Mucosa of descending colon (tissue), 3 donors: ENCODE data around the gene IQCE. TPM values are rescaled to one million over a fixed set of nuclear protein-coding genes. Genes with fewer than 3 reads are reported as not detected.
"Not testable (repeated sequence)": the region's sequence is repeated elsewhere in the genome, so short reads cannot be mapped to it uniquely, and the experiment has no call there.

Experiments used
- ATAC-seq: fragments of 200-7000 bp; cut with Tn5 transposase; one replicate; pipeline ENCODE4 v1.9.1; 2020; ENCODE audit warnings: mild to moderate bottlenecking, moderate library complexity
- DNase-seq, 3 donors: peaks; one replicate each; pipeline ENCODE4 v3.0.0-alpha.2; 2020
- H3K36me3 ChIP-seq: fragments of 200-600 bp; one replicate; pipeline ENCODE4 v1.8.0; 2021; ENCODE audit warnings: low read depth, mild to moderate bottlenecking
- H3K4me1 ChIP-seq: fragments of 200-600 bp; one replicate; pipeline ENCODE4 v1.8.0; 2021; ENCODE audit warnings: low read depth, mild to moderate bottlenecking
- H3K4me3 ChIP-seq: fragments of 200-600 bp; one replicate; pipeline ENCODE4 v1.8.0; 2021; ENCODE audit warnings: mild to moderate bottlenecking
- H3K9me3 ChIP-seq: fragments of 200-600 bp; one replicate; pipeline ENCODE4 v1.8.0; 2021; ENCODE audit warnings: mild to moderate bottlenecking
- CTCF ChIP-seq: fragments of 200-600 bp; IDR thresholded peaks from one replicate; pipeline ENCODE4 v1.8.0; 2022; ENCODE audit warnings: antibody characterized with exemption, mild to moderate bottlenecking
- intact Hi-C, 2 donors: fragments of 100-400 bp; cut with DNase I in 1 of 2; cut with micrococcal nuclease in 1 of 2; formaldehyde crosslinking; loops; one replicate each; pipeline versions ENCODE4 v1.11.0 to v1.11.1; 2022; cut with DNase I, micrococcal nuclease
- total RNA-seq, 3 donors: library from RNA; stranded (reverse); fragmentation: NEBNext Ultra II Directional in 2 of 3; extraction: Animal tissue kit (Norgen Biotek cat#: 25700) in 2 of 3; gene quantifications; one replicate each; pipeline versions ENCODE4 v1.2.1 to v1.2.4, GENCODE V29; 2021 to 2023
- donor health status: DM: no; HTN: no; CAD: no; lungs with moderate emphysema.
- donor health status: DM: no; HTN: no; CAD: no.
- donor health status: DM: no; HTN: yes; CAD: no.

Gene IQCE
- total RNA-seq, 3 donors from 2014 or later: 27.9 to 41.2 (median 35.9) TPM

- ATAC-seq (peak; percentile 90), DNase-seq (peak; percentile 98 to 99 (median 99))
- Histone ChIP-seq H3K4me1 (peaks cover 24% of the 10 kb centered on the region), H3K9me3 (no peaks in the 10 kb centered on the region), H3K36me3 (no peaks in the 10 kb centered on the region), H3K4me3 (peak within 1 kb of the TSS; percentile 65)
- intact Hi-C loops: no loop called here
- TF ChIP-seq CTCF: peak; percentile 22
These were observed 3.4 kb upstream of the IQCE start, which contains the start of gene BRAT1 for GRCh38 chr7:2555121-2556052. BRAT1 (minus strand) TSS chr7:2555524; CDS start chr7:2554431, 1,093 bp downstream.

DNA sequence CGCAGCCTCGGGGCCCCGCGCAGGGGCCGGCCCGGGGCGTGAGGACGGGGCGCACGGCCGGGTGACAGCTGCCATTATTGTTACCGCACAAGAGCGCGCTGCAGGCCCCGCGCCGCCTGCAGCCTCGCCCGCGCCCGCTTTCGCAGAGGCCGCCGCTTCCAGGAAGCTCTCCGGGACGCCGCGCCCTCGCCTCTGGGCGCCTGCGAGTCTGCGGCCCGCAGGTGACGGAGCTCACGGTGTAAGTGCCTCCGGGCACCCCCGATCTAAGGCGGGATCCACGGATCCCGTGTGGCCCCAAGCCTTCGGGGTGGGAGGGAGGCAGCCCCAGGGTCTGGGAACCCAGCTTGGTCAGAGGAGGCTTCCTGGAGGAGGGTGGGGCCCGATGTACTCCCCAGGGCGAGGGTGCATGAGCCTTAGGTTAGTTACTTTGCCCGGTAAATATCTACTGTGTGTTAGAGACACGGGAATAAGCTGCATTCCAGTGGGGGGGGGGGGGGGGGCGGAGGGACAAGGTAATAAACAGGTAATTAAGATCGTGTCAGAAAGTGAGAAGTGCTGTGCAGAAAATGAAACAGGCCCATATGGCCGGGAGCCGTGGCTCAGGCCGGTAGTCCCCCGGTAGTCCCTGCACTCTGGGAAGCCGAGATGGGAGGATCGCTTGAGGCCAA is 638 bp downstream of the IQCE start:
- intact Hi-C loops: no loop called here
- no peaks in the 10 kb centered on the region for H3K9me3 ChIP-seq
- TF ChIP-seq CTCF: no peak

GRCh38 chr7:2563955-2564354 is 5.2 kb downstream of the IQCE start:
- H3K4me3 ChIP-seq, H3K9me3 ChIP-seq, DNase-seq, intact Hi-C loops, H3K36me3 ChIP-seq, ATAC-seq: not testable (repeated sequence)
- H3K4me1 ChIP-seq: peaks cover 19% of the 10 kb centered on the region

More for the DNA sequence above, 638 bp downstream of the IQCE start:
- Histone ChIP-seq H3K36me3 (no peaks in the 10 kb centered on the region), H3K4me1 (peaks cover 28% of the 10 kb centered on the region), H3K4me3 (peak overlapping the region; percentile 92)
- DNase-seq (peak; percentile 53 to 76 (median 76)), ATAC-seq (peak; percentile 49)

DNA sequence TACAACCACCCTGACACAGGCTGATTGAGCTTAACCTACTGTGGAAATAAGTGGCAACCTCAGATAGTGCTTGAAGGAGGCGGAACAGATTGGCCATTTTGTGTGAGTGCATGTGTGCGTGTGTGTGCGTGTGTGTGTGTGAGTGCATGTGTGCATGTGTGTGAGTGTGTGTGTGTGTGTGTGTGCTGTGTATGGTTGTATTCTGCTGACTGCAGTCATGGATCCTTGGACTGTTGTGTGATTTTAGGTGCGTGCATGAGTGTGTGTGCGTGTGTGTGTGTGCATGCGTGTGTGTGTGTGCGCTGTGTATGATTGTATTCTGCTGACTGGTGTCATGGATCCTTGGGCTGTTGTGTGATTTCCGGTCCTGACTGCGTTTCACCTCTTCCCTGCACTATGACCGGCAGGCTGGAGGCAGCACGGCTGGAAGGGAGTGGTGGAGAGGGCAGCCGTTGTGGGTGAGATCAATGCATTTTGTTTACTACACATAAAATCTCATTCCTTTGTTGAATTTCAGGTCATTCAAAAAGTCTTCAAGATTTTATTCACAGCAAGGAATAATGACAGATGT is 6.3 kb downstream of the IQCE start:
- DNase-seq (peak in 2 of 3 donors; percentile 61 to 71), ATAC-seq (peak; percentile 92)
- intact Hi-C loops: no loop called here
- peaks cover 16% of the 10 kb centered on the region for H3K4me1 ChIP-seq
- H3K9me3 ChIP-seq: no peaks in the 10 kb centered on the region
- no peaks in the 10 kb centered on the region for H3K36me3 ChIP-seq
- H3K4me3 ChIP-seq: no peak overlapping the region
- no peak for TF ChIP-seq CTCF

- Histone ChIP-seq H3K36me3 (no peaks in the 10 kb centered on the region), H3K9me3 (no peaks in the 10 kb centered on the region), H3K4me1 (peaks cover 7% of the 10 kb centered on the region), H3K4me3 (no peak overlapping the region)
- ATAC-seq (no peak), DNase-seq (no peak)
- TF ChIP-seq CTCF: no peak
- intact Hi-C loops: no loop called here
These were observed 7.6 kb downstream of the IQCE start for GRCh38 chr7:2566348-2566889.
